Cardiac fibroblast (primary cell): Measurements from ENCODE around the gene RELCH.

Experiments used
- DNase-seq, 2 donors: peaks; one replicate each; pipeline versions ENCODE4 v3.0.0 to v3.0.0-alpha.2; 2010; ENCODE audit warnings: low read depth in 2 of 2
- H3K4me3 ChIP-seq, 2 donors: replicated peaks in 1 of 2; 1 replicate in 1 of 2; 2 replicates in 1 of 2; pipeline ENCODE4 v1.5.1; 2011; ENCODE audit warnings: low read depth in 2 of 2, low read length in 2 of 2, mild to moderate bottlenecking in 2 of 2, moderate library complexity in 1 of 2
- TF ChIP-seq, protein P1 (sequence below): IDR thresholded peaks from one replicate; pipeline ENCODE4 v1.5.1; 2011; ENCODE audit warnings: low read depth, mild to moderate bottlenecking, low read length, inconsistent platforms

Gene RELCH

DNA sequence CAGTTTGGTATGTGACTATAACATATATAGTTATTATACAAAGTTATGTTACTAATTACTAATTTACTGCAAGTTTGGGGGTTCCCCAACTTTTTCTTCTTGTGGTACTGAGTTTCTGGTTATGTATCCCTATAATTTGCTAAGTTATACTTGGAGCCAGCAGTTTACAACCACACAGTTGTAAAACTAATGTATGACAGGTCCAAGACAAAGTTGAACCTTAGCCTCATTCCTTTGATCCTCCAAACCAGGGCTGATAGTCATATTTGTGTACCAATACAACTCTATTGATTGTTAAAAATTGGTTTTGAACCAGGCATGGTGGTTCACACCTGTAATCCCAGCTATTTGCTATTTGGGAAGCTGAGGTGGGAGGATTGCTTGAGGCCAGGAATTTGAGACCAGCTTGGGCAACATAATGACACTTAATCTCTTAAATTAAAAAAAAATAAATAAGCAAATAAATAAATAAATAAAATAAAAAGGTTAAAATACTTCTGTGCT, 24.3 kb downstream of the RELCH start:
- no peak overlapping the region for H3K4me3 ChIP-seq
- DNase-seq = no peak
- TF ChIP-seq, protein P1, sequence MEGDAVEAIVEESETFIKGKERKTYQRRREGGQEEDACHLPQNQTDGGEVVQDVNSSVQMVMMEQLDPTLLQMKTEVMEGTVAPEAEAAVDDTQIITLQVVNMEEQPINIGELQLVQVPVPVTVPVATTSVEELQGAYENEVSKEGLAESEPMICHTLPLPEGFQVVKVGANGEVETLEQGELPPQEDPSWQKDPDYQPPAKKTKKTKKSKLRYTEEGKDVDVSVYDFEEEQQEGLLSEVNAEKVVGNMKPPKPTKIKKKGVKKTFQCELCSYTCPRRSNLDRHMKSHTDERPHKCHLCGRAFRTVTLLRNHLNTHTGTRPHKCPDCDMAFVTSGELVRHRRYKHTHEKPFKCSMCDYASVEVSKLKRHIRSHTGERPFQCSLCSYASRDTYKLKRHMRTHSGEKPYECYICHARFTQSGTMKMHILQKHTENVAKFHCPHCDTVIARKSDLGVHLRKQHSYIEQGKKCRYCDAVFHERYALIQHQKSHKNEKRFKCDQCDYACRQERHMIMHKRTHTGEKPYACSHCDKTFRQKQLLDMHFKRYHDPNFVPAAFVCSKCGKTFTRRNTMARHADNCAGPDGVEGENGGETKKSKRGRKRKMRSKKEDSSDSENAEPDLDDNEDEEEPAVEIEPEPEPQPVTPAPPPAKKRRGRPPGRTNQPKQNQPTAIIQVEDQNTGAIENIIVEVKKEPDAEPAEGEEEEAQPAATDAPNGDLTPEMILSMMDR = no peak

DNA sequence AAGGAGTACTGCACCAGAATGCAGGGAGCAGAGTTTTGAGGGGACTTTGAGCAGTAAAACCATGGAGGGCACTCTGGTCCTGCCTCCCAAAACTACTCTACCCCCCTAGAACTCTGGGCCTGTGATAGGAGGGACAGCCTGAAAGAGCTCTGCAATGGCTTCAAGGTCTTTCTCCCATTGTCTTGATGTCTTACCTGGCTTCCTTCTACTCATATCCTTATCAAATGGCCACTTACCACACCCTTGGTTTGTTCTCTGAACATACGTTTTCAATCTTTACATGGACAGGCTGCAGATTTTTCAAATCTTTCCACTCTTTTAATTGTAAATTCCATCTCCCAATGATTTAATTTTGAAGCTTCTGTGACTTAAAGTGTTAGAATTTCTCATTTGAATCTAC, 27.7 kb downstream of the RELCH start:
- no peak overlapping the region for H3K4me3 ChIP-seq
- DNase-seq = no peak
- TF ChIP-seq, protein P1 = no peak

DNA sequence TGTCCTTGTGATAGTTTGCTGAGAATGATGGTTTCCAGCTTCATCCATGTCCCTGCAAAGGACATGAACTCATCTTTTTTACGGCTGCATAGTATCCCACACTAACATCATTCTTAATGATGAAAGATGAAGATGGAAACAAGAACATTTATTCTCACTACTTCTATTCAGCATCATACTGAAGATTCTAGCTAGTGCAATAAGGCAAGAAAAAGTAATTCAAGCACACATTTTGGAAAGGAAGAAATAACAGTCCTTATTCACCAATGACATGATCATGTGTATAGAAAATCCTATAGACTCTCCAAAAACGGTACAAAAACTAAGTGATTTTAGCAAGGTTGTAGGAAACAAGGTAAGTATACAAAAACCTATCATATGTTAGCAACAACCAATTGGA, 37.2 kb downstream of the RELCH start:
- H3K4me3 ChIP-seq = no peak overlapping the region
- no peak for DNase-seq
- TF ChIP-seq, protein P1 = no peak

DNA sequence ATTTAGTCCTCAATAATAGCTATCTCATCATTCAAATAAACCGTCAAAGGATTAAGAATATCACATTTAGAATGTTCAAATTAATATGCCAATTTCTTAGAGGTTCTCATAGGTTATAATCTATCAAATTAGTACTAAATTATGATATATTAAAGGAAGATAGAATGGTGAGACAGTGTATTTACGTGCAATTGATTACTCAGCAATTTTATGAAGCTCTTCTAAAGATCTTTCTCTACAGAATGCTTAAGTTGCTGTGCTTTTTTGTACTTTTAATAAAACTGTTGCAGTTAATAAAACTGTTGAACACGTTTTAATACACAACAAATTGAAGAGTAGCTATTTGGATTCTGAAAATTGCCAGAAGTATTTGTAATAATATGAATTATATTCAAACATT, 39.0 kb downstream of the RELCH start:
- DNase-seq = no peak
- TF ChIP-seq, protein P1 = no peak

DNA sequence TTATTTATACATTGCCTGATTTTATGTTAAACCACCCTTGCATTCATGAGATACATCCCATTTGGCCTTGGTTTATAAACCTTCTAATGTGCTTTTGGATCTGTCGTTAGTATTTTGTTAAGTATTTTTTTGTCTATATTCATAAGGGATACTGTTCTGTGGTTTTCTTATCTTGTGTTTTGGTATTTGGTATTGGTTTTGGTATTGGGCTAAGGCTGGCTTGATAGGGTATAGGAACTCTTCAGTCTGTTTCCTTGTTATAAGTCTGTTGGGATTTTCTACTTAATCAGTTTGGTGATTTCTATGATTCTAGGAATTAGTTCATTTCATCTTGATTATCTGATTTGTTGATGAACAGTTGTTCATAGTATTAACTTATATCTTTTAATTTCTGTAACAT, 49.2 kb downstream of the RELCH start:
- TF ChIP-seq, protein P1 = no peak
- H3K4me3 ChIP-seq = no peak overlapping the region
- DNase-seq = no peak

More for the DNA sequence above, 39.0 kb downstream of the RELCH start:
- H3K4me3 ChIP-seq = no peak overlapping the region

DNA sequence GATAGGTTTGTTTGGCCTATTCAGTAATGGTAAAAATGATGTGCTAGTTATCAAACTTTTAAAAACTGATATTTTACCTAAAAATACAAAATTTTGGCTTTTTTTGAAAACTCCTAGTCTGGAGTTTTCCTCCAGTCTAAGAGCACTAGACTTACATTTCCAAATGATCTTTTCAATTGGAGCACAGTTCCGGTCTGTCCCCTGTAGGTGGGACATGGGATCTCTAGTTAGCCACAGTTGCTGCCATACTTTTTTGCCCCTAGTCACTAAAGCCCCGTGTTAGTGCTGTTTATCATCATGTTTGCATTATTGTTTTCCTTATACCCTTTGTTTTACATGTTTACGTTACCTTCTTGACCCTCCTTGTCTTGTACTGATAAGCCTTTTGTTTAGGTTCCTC, 52.4 kb downstream of the RELCH start:
- no peak for DNase-seq
- H3K4me3 ChIP-seq = no peak overlapping the region
- TF ChIP-seq, protein P1 = no peak

DNA sequence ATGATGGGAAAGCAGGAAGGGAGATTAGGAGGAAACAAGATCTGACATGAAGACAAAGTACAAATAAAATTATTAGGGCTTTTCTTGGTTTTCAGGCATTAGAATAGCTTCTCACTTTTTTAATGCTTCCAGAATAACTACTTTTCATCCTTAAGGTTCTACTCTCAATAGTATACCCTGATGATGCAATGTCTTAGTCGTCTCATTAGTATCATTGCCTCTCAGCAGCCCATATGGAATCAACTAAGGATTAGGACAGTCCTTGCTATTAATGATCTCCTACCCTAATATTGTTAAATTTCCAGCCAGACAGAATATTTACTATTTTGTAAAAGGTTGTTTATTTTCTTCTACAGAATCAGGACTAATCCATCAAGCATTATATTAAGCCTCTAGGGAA, 55.9 kb downstream of the RELCH start:
- TF ChIP-seq, protein P1 = no peak
- no peak overlapping the region for H3K4me3 ChIP-seq
- no peak for DNase-seq
